Esophagus squamous epithelium (tissue), 5 donors: ENCODE data around the gene IKZF3. TPM values are rescaled to one million over a fixed set of nuclear protein-coding genes. Genes with fewer than 3 reads are reported as not detected.
"Not testable (repeated sequence)": the region's sequence is repeated elsewhere in the genome, so short reads cannot be mapped to it uniquely, and the experiment has no call there.

Source experiments
- DNase-seq: peaks from one replicate; lab custom pipeline; 2025; lab: John Stamatoyannopoulos, UW
- H3K27ac ChIP-seq, 4 donors: fragments of 200-600 bp; sonication (generic); one replicate each; pipeline ENCODE4 v1.5.1; 2016 to 2019; ENCODE audit warnings: mild to moderate bottlenecking in 1 of 4
- H3K27me3 ChIP-seq, 4 donors: fragments of 200-600 bp; sonication (generic); 1 replicate in 3 of 4; 2 replicates in 1 of 4; pipeline versions ENCODE4 v1.5.1 to v1.6.0; 2017 to 2021; ENCODE audit warnings: antibody characterized with exemption in 1 of 4
- H3K36me3 ChIP-seq, 3 donors: fragments of 200-600 bp; sonication (generic); one replicate each; pipeline ENCODE4 v1.5.1; 2016 to 2019
- H3K4me1 ChIP-seq, 3 donors: fragments of 200-600 bp; sonication (generic); one replicate each; pipeline ENCODE4 v1.5.1; 2017 to 2019
- H3K4me3 ChIP-seq, 4 donors: fragments of 200-600 bp; sonication (generic); 1 replicate in 3 of 4; 2 replicates in 1 of 4; pipeline ENCODE4 v1.5.1; 2016 to 2019; ENCODE audit warnings: mild to moderate bottlenecking in 2 of 4, moderate library complexity in 1 of 4
- H3K9me3 ChIP-seq, 3 donors: fragments of 200-600 bp; sonication (generic); one replicate each; pipeline ENCODE4 v1.5.1; 2016 to 2019
- POLR2A ChIP-seq, 4 donors: fragments of 450-650 bp; IDR thresholded peaks; one replicate each; pipeline ENCODE4 v1.6.1; 2017; ENCODE audit warnings: antibody characterized with exemption in 4 of 4, mild to moderate bottlenecking in 4 of 4, moderate library complexity in 3 of 4
- WGBS, 2 donors: methylation state at CpG; one replicate each; pipeline ENCODE4 v1.1.5; 2018; 5-methylcytosine and 5-hydroxymethylcytosine counted together
- intact Hi-C: fragments of 100-400 bp; cut with DNase I; formaldehyde crosslinking; loops from one replicate; pipeline ENCODE4 v1.15.0; 2022
- total RNA-seq, 4 donors: library from RNA; depleted of rRNA; stranded (reverse); fragments of >200 nt; gene quantifications; one replicate each; pipeline ENCODE4 v1.1.0, GENCODE V29; 2016
- TF ChIP-seq, protein P1 (sequence below), 6 experiments: fragments of 450-650 bp in 4 of 6; fragments of 200-600 bp in 2 of 6; sonication (generic) in 2 of 6; IDR thresholded peaks; one replicate each; pipeline ENCODE4 v1.5.1; 2016 to 2019; ENCODE audit warnings: antibody characterized with exemption in 6 of 6, mild to moderate bottlenecking in 4 of 6, moderate library complexity in 4 of 6
- donor health status: DM: yes; HTN: yes; CAD: no.

IKZF3 gene
- total RNA-seq, 4 donors from 2014 or later = 2.1 to 9.0 (median 3.8) TPM

DNA sequence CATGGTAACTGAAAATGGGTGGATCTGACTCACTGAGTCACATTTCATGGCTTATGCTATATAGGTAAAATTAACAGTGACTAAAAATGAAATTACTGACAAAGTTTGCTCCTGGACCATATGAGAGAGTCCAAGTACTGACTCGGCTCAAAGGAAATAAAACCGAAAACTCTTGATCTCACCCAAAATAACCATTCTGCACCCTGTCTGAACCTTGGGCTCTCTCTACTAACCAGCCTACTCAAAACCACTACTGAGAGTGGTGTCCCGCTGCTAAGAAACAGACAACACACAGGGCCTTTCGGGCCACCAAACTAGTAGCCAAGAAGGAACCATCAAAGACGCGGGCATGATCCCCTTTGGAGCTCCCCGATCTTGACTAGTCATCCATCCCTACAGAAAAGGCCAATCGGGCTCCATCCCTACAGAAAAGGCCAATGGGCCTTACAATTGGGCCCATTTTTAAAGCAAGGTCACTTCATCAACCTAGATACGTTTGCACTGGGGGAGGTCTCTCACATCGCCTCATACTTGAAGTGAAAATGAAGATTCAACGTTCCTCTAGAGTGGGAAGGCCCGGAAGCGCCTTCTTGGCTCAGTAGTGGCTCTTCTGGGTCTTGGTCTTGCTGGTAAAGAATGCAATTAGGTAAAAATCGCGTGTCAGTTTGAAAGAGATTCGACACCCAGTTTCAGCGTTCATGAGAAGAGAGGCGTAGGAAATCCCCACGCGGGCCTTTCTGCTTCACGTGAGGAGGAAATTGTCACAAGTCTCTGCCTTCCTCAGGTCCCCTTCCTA, 3.2 kb upstream of the IKZF3 start:
- peak overlapping the region in 2 of 4 donors; percentile 35 to 38 for H3K27ac ChIP-seq
- peak overlapping the region in 3 of 4 donors; percentile 2 to 38 (median 19) for H3K4me3 ChIP-seq
- intact Hi-C loops = loop anchor here (10.0 kb wide), 1 partner anchor 102 kb away; no protein-coding TSS in a partner anchor

DNA sequence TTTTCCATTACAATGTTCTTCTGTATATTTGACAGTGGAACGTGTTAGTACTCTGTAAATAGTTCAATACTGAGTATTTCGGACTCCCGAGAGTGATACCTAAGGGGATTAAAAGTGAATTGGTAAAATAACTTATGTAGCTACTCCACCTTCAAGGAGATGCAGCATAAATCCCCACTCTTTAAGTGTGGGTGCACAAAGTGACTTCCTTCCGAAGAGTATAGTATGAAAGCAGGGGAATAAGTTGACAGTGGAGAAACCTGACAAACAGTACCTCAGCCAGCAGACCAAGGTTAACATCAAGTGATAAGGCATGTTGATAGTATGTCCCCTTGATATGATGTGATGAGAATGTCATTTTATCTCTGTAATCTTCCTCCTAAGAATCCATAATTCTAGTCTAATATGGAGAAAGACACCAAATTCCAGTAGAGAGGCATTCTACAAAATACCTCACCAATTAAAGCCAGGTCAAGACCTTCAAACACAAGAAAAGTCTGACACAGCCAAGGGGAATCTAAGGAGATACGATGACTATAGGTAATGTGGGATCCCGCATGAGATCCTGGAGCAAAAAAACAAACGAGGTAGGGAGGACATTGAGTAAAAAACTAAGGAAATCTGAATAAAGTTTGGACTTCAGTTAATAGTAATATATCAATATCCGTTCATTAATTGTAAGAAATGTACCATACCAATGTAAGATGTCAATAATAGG, 2.1 kb upstream of the IKZF3 start:
- DNase-seq = no peak
- H3K4me3 ChIP-seq = no peak overlapping the region
- no peaks in the 10 kb centered on the region for H3K36me3 ChIP-seq
- intact Hi-C loops = loop anchor here (10.0 kb wide), 1 partner anchor 101 kb away; no protein-coding TSS in a partner anchor
- TF ChIP-seq, protein P1, sequence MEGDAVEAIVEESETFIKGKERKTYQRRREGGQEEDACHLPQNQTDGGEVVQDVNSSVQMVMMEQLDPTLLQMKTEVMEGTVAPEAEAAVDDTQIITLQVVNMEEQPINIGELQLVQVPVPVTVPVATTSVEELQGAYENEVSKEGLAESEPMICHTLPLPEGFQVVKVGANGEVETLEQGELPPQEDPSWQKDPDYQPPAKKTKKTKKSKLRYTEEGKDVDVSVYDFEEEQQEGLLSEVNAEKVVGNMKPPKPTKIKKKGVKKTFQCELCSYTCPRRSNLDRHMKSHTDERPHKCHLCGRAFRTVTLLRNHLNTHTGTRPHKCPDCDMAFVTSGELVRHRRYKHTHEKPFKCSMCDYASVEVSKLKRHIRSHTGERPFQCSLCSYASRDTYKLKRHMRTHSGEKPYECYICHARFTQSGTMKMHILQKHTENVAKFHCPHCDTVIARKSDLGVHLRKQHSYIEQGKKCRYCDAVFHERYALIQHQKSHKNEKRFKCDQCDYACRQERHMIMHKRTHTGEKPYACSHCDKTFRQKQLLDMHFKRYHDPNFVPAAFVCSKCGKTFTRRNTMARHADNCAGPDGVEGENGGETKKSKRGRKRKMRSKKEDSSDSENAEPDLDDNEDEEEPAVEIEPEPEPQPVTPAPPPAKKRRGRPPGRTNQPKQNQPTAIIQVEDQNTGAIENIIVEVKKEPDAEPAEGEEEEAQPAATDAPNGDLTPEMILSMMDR (IDR thresholded peaks at IDR 0.05) = no peak
- no peak for TF ChIP-seq POLR2A (IDR thresholded peaks at IDR 0.05)
- no peak overlapping the region for H3K27ac ChIP-seq
- H3K4me1 ChIP-seq = peaks cover 0 to 19% (median 6%) of the 10 kb centered on the region in 3 donors
- H3K9me3 ChIP-seq = no peaks in the 10 kb centered on the region
- H3K27me3 ChIP-seq = peaks cover 7 to 79% (median 15%) of the 10 kb centered on the region in 4 donors
- 74 to 81% methylated on average over 8 of the region's 8 CpGs for WGBS, 2 donors

More for the DNA sequence above, 3.2 kb upstream of the IKZF3 start:
- no peaks in the 10 kb centered on the region for H3K36me3 ChIP-seq
- H3K4me1 ChIP-seq = peaks cover 0 to 19% (median 6%) of the 10 kb centered on the region in 3 donors
- 72 to 81% methylated on average over 18 to 21 of the region's 21 CpGs for WGBS, 2 donors
- H3K9me3 ChIP-seq = no peaks in the 10 kb centered on the region
- TF ChIP-seq POLR2A (IDR thresholded peaks at IDR 0.05) = no peak
- TF ChIP-seq, protein P1 (IDR thresholded peaks at IDR 0.05) = no peak
- H3K27me3 ChIP-seq = peaks cover 0 to 68% (median 15%) of the 10 kb centered on the region in 4 donors
- no peak for DNase-seq

- H3K27ac ChIP-seq = peak overlapping the region in 3 of 4 donors; percentile 24 to 63 (median 41)
- no peaks in the 10 kb centered on the region for H3K36me3 ChIP-seq
- peak overlapping the region in 3 of 4 donors; percentile 30 to 59 (median 40) for H3K4me3 ChIP-seq
- peaks cover 7 to 99% (median 15%) of the 10 kb centered on the region in 4 donors for H3K27me3 ChIP-seq
- H3K4me1 ChIP-seq = peaks cover 0 to 19% (median 6%) of the 10 kb centered on the region in 3 donors
- no peaks in the 10 kb centered on the region for H3K9me3 ChIP-seq
- intact Hi-C loops = loop anchor here (10.0 kb wide), 1 partner anchor 99 kb away; no protein-coding TSS in a partner anchor
- no peak for TF ChIP-seq POLR2A (IDR thresholded peaks at IDR 0.05)
- TF ChIP-seq, protein P1 (IDR thresholded peaks at IDR 0.05) = no peak
- WGBS, 2 donors = 55 to 62% methylated on average over 7 of the region's 7 CpGs
- DNase-seq = no peak
Measured at GRCh38 chr17:39863244-39863917, 731 bp downstream of the IKZF3 start.

DNA sequence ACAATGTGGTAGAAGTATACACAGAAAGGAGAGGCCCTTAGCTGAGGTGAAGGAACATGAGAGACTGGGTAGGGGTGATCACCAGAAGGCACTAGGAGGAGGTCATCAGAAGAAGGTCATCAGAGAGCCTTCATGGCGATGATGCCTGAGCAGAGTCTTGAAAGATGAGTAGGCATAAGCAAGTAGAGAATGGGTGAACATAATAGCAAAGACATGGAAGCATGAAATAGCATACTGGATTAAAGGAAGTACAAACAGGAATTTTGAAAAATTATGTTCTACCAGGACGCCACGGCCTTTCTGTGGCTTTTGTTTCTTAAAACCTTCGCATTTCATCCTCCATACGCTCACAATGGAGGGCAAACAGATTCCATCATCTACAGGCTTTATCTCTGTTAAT, 2.9 kb downstream of the IKZF3 start:
- H3K9me3 ChIP-seq = no peaks in the 10 kb centered on the region
- no peak for DNase-seq
- H3K27ac ChIP-seq = peak overlapping the region in 1 of 4 donors; percentile 13
- WGBS, 2 donors = 75 to 83% methylated on average over 5 of the region's 5 CpGs
- peak overlapping the region in 1 of 4 donors; percentile 6 for H3K4me3 ChIP-seq
- peaks cover 0 to 12% (median 6%) of the 10 kb centered on the region in 3 donors for H3K4me1 ChIP-seq
- H3K27me3 ChIP-seq = peaks cover 7 to 79% (median 13%) of the 10 kb centered on the region in 4 donors
- no peaks in the 10 kb centered on the region for H3K36me3 ChIP-seq
- intact Hi-C loops = loop anchor here (10.0 kb wide), 1 partner anchor 96 kb away; no protein-coding TSS in a partner anchor
- TF ChIP-seq POLR2A (IDR thresholded peaks at IDR 0.05) = no peak
- TF ChIP-seq, protein P1 (IDR thresholded peaks at IDR 0.05) = no peak

GRCh38 chr17:39855911-39856649, 8.0 kb downstream of the IKZF3 start:
- peaks cover 0 to 48% (median 0%) of the 10 kb centered on the region in 4 donors for H3K27me3 ChIP-seq
- WGBS, 2 donors = 84 to 88% methylated on average over 8 to 9 of the region's 9 CpGs
- intact Hi-C loops, H3K9me3 ChIP-seq, H3K27ac ChIP-seq, H3K36me3 ChIP-seq, H3K4me1 ChIP-seq, DNase-seq, H3K4me3 ChIP-seq: not testable (repeated sequence)
